Calu3 (cell line): ENCODE measurements around the gene DMRT3. TPM values are rescaled to one million over a fixed set of nuclear protein-coding genes. Genes with fewer than 3 reads are reported as not detected.

ENCODE experiments used
- BruUV-seq: library from RNA; stranded (reverse); fragments of 400-500 nt; replicated peaks from 2 replicates; lab custom pipeline; 2021; lab: Mats Ljungman, UMichigan
- CTCF ChIA-PET: fragments of 300-600 bp; sonication (Branson Sonifier 250); formaldehyde crosslinking; loops from one replicate; lab custom pipeline; 2022; ENCODE audit warnings: antibody characterized with exemption; lab: Charles Lee
- DNase-seq: peaks from one replicate; pipeline ENCODE4 v3.0.0; 2022
- H3K27ac Mint-ChIP-seq: one replicate; pipeline ENCODE4 v1.8.0; 2022; ENCODE audit warnings: mixed read lengths; ENCODE audit not compliant: unreplicated experiment
- H3K27me3 Mint-ChIP-seq: one replicate; pipeline ENCODE4 v1.8.0; 2022; ENCODE audit warnings: mixed read lengths; ENCODE audit not compliant: unreplicated experiment
- H3K36me3 Mint-ChIP-seq: one replicate; pipeline ENCODE4 v1.8.0; 2022; ENCODE audit warnings: mild to moderate bottlenecking, moderate library complexity, mixed read lengths; ENCODE audit not compliant: insufficient read depth, unreplicated experiment
- H3K4me1 Mint-ChIP-seq: one replicate; pipeline ENCODE4 v1.8.0; 2022; ENCODE audit warnings: mild to moderate bottlenecking, low read depth, mixed read lengths; ENCODE audit not compliant: unreplicated experiment
- H3K4me3 Mint-ChIP-seq: one replicate; pipeline ENCODE4 v1.8.0; 2022; ENCODE audit warnings: mild to moderate bottlenecking, low read depth, moderate library complexity, mixed read lengths; ENCODE audit not compliant: unreplicated experiment
- H3K9me3 Mint-ChIP-seq: one replicate; pipeline ENCODE4 v1.8.0; 2022; ENCODE audit warnings: low read depth, mixed read lengths; ENCODE audit not compliant: unreplicated experiment
- intact Hi-C: fragments of 100-400 bp; cut with micrococcal nuclease; formaldehyde crosslinking; loops from one replicate; pipeline ENCODE4 v1.10.0; 2022; ENCODE audit not compliant: unreplicated experiment
- total RNA-seq: library from RNA; stranded (reverse); gene quantifications from 2 replicates; pipeline ENCODE4 v1.2.3, GENCODE V29; 2022
- TF ChIP-seq, protein P1 (sequence below): fragments of 200-600 bp; IDR thresholded peaks from one replicate; pipeline ENCODE4 v1.8.0; 2022; ENCODE audit warnings: antibody characterized with exemption; ENCODE audit not compliant: unreplicated experiment

DMRT3 gene
- total RNA-seq, 1 experiment from 2014 or later = not detected

DNA sequence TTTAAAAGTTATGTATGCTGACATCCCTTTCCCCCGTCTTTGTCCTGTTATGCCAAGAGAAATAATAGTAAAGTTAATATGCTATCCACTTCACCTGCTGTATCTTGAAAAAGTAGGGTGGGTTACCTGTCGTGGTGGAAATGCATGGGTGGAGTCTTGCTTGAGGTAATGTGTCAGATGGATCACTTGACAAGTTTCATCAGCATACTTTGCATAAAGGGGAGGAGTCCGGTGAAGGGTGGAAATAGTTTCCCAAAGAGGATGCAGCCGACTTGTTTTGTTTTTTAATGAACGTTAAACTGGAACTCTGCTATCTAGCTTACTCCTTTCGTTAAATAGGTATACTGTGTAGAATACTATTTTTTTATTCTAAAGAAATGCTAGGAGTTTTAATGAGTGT is 9.0 kb upstream of the DMRT3 start:
- CTCF ChIA-PET = no interaction called here
- Mint-ChIP-seq H3K27ac (no peak overlapping the region), H3K4me1 (no peaks in the 10 kb centered on the region), H3K9me3 (no peaks in the 10 kb centered on the region), H3K27me3 (peaks cover 9% of the 10 kb centered on the region), H3K4me3 (no peak overlapping the region), H3K36me3 (no peaks in the 10 kb centered on the region)
- intact Hi-C loops = no loop called here
- DNase-seq = no peak
- TF ChIP-seq, protein P1, sequence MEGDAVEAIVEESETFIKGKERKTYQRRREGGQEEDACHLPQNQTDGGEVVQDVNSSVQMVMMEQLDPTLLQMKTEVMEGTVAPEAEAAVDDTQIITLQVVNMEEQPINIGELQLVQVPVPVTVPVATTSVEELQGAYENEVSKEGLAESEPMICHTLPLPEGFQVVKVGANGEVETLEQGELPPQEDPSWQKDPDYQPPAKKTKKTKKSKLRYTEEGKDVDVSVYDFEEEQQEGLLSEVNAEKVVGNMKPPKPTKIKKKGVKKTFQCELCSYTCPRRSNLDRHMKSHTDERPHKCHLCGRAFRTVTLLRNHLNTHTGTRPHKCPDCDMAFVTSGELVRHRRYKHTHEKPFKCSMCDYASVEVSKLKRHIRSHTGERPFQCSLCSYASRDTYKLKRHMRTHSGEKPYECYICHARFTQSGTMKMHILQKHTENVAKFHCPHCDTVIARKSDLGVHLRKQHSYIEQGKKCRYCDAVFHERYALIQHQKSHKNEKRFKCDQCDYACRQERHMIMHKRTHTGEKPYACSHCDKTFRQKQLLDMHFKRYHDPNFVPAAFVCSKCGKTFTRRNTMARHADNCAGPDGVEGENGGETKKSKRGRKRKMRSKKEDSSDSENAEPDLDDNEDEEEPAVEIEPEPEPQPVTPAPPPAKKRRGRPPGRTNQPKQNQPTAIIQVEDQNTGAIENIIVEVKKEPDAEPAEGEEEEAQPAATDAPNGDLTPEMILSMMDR = no peak
- no TSS peak for BruUV-seq

DNA sequence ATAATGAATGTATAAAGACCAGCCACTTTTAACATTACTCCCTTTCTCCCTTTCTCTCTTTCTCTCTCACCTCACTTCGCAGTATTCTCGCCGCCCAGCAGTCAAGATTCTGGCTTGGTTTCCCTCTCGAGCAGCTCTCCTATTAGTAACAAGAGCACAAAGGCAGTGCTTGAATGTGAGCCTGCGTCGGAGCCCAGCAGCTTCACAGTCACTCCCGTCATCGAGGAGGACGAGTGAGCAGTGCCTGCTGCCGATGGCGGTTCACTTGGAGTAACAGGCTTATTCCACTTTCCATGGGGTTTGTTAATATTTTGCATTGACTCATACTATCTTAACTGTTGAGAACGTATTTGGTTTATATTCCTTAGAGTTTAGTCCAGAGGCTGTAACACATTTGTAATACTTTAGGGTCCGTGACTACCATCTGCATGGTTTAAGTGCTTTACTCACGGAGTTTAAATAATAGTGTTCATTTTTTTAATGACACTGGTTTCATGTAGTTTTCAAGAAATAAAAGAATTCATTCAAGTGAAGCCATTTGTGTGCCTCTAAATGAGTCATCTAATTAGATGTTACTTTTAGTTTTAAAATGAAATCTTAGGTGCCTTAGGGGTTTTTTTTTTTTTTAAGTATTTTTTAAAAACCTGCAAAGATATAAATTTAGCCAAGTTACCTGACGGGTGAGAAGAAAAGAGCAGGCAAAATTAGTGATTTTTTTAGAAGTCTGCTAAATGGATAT is 8.4 kb upstream of the DMRT3 start:
- CTCF ChIA-PET = no interaction called here
- Mint-ChIP-seq H3K4me1 (no peaks in the 10 kb centered on the region), H3K9me3 (no peaks in the 10 kb centered on the region), H3K36me3 (no peaks in the 10 kb centered on the region), H3K27me3 (peaks cover 3% of the 10 kb centered on the region), H3K27ac (no peak overlapping the region), H3K4me3 (no peak overlapping the region)
- no peak for DNase-seq
- intact Hi-C loops = no loop called here
- no TSS peak for BruUV-seq
- TF ChIP-seq, protein P1 = no peak

DNA sequence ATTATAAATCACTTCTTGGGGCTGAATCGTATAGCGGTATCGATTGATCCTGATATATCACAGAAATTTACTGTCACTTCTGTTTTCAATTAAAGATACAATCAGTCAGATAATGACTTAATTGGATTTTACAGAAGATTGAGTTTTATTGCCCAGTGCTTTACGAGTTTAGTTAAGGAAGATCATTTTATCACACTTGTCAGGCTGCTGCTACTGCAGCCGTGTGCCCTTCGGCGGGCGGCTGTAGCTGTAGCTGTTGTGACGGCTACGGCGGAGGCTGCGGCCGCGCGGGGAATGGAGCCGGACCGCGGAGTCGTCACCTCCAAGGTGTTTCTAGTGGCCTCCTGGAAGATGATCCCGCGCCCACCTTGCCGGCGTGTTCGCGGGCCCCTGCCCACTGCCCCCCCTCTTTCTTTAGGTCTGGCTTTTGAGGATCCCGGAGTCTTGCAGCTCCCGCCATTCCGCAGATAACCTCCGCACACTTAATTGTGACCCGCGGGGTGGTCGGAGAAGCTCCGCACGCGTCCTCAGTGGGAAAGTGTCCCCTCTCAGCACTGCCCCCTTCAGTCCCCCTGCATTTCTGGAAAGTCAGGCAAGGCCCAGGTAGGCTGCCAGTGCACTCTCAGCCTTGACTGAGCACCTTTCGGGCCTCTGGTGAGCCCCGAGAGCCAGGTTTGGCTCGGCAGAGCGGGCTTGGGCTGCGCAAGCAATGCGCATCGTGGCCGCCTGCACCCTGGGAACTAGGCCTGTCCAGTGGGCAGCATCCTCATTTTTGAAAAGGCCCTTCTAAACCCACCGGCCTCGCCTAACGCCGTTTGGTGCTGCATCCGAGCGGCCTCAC is 6.9 kb upstream of the DMRT3 start:
- Mint-ChIP-seq H3K4me1 (no peaks in the 10 kb centered on the region), H3K27ac (no peak overlapping the region), H3K9me3 (peaks cover 2% of the 10 kb centered on the region), H3K4me3 (no peak overlapping the region), H3K36me3 (no peaks in the 10 kb centered on the region), H3K27me3 (no peaks in the 10 kb centered on the region)
- CTCF ChIA-PET = no interaction called here
- TF ChIP-seq, protein P1 = no peak
- no peak for DNase-seq
- BruUV-seq = no TSS peak
- intact Hi-C loops = no loop called here

DNA sequence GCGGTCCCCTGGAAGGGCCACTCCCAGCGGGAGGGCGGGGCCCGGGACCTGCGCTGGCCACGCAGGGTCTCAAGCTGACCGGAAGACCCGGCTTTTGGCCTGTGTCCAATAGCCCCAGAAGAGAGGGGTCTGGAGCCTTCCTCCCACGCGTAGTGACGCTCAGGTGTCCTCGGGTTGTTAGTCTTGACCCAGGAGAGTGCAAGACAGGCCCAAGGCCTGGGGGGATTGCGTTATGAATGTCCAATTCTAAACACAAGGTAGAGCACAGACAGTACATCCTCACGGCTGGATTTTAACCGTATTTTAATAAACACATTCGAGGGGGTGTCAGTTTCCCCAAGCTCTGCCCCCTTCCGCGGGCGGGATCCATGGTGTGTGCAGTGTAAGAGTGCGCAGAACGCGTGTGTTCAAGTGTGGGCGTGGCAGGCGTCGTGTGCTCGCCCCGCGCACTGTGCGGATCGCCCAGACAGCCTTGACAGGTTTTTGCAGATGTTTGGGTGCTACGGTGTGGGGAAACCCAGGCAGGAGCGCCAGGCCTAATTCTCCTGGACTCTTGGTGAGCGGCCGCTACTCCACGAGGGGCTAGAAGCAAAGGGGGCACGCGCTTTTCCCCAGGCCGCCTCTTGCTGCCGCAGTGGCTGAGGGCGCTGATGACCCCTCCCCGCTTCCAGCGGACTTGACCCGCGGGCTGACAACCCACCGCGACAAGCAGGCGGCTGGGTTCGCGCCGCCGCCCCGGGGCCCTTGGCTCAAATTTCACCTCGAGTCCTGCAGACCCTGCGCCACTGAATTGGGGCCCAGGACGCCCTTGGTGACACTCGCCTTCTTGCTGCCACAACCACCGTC is 6.1 kb upstream of the DMRT3 start:
- peaks cover 5% of the 10 kb centered on the region for H3K27me3 Mint-ChIP-seq
- intact Hi-C loops = no loop called here
- no peak overlapping the region for H3K27ac Mint-ChIP-seq
- peaks cover 2% of the 10 kb centered on the region for H3K9me3 Mint-ChIP-seq
- no peaks in the 10 kb centered on the region for H3K4me1 Mint-ChIP-seq
- no peaks in the 10 kb centered on the region for H3K36me3 Mint-ChIP-seq
- TF ChIP-seq, protein P1 = no peak
- BruUV-seq = no TSS peak
- no peak overlapping the region for H3K4me3 Mint-ChIP-seq
- CTCF ChIA-PET = no interaction called here
- no peak for DNase-seq
